Adrenal gland (tissue), 12 donors: Measurements from ENCODE around the gene HRC. TPM values are rescaled to one million over a fixed set of nuclear protein-coding genes. Genes with fewer than 3 reads are reported as not detected.

Source experiments
- DNase-seq, 7 donors: peaks; one replicate each; pipeline ENCODE4 v3.0.0-alpha.2; 2019 to 2020
- H3K27ac ChIP-seq, 5 donors: fragments of 200-600 bp; sonication (generic) in 4 of 5; 1 replicate in 3 of 5; 2 replicates in 2 of 5; pipeline versions ENCODE4 v1.5.1 to v1.8.0; 2016 to 2020; ENCODE audit warnings: mild to moderate bottlenecking in 1 of 5
- H3K27me3 ChIP-seq: fragments of 200-600 bp; 2 replicates; pipeline ENCODE4 v1.8.0; 2021
- H3K36me3 ChIP-seq, 2 donors: fragments of 200-600 bp; replicated peaks in 1 of 2; 1 replicate in 1 of 2; 2 replicates in 1 of 2; pipeline versions ENCODE4 v1.5.1 to v1.8.0; 2018 to 2022
- H3K4me1 ChIP-seq, 2 donors: fragments of 200-600 bp; replicated peaks in 1 of 2; 1 replicate in 1 of 2; 2 replicates in 1 of 2; pipeline versions ENCODE4 v1.5.1 to v1.8.0; 2018 to 2021
- H3K4me3 ChIP-seq, 4 donors: fragments of 200-600 bp; sonication (generic) in 3 of 4; one replicate each; pipeline ENCODE4 v1.5.1; 2016 to 2018
- H3K9me3 ChIP-seq, 3 donors: fragments of 200-600 bp; sonication (generic) in 1 of 3; replicated peaks in 1 of 3; 1 replicate in 2 of 3; 2 replicates in 1 of 3; pipeline versions ENCODE4 v1.5.1 to v1.8.0; 2016 to 2021
- POLR2A ChIP-seq, 2 donors: fragments of 450-650 bp; IDR thresholded peaks; one replicate each; pipeline ENCODE4 v1.6.1; 2017; ENCODE audit warnings: antibody characterized with exemption in 2 of 2, mild to moderate bottlenecking in 2 of 2, moderate library complexity in 1 of 2
- WGBS, 4 donors: extraction: QIAGEN DNeasy Blood & Tissue Kit in 2 of 4; methylation state at CpG; one replicate each; pipeline versions ENCODE4 v1.1.5 to v1.1.7; 2013 to 2017; 5-methylcytosine and 5-hydroxymethylcytosine counted together
- intact Hi-C, 2 donors: fragments of 100-400 bp; cut with DNase I; formaldehyde crosslinking; loops; one replicate each; pipeline versions ENCODE4 v1.14.1 to v1.15.0; 2022 to 2023
- polyA plus RNA-seq, 3 donors: library from polyadenylated mRNA; stranded (reverse); fragments of 200-250 nt in 2 of 3; fragments of 350-450 nt in 1 of 3; fragmentation: Illumina TruSeq in 1 of 3; extraction: RNeasy Lipid Tissue Mini Kit (QIAGEN cat#74804) in 1 of 3; gene quantifications; one replicate each; pipeline ENCODE4 v1.2.3, GENCODE V29; 2013 to 2014
- total RNA-seq, 9 donors: library from RNA; depleted of rRNA in 4 of 9; stranded (reverse); fragments of >200 nt in 4 of 9; fragments of 120-200 nt in 1 of 9; fragmentation: NEBNext Ultra II Directional in 1 of 9; extraction: Animal tissue kit (Norgen Biotek cat#: 25700) in 1 of 9; gene quantifications; one replicate each; pipeline versions ENCODE4 v1.1.0 to v1.2.4, GENCODE V29; 2013 to 2023
- TF ChIP-seq, protein P1 (sequence below), 6 experiments: fragments of 450-650 bp in 4 of 6; fragments of 200-600 bp in 2 of 6; sonication (generic) in 1 of 6; IDR thresholded peaks; 1 replicate in 5 of 6; 2 replicates in 1 of 6; pipeline versions ENCODE4 v1.5.1 to v1.8.0; 2016 to 2021; ENCODE audit warnings: antibody characterized with exemption in 6 of 6, mild to moderate bottlenecking in 2 of 6, moderate library complexity in 1 of 6
- donor health status: healthy with polysubstance abuse.
- donor health status: Bipolar disorder and iron deficiency.
- donor health status: DM: yes; HTN: yes; CAD: no.
- donor health status: DM: no; HTN: no; CAD: no.
- donor health status: DM: no; HTN: no; CAD: no.
- donor health status: DM: yes; HTN: yes; CAD: no.

Gene HRC
- total and polyA plus RNA-seq, 12 donors = 0.77 to 28.4 (median 2.5) TPM

GRCh38 chr19:49180659-49181058 is 25.5 kb upstream of the HRC start:
- Histone ChIP-seq H3K27me3 (no peaks in the 10 kb centered on the region), H3K4me3 (no peak overlapping the region), H3K4me1 (no peaks in the 10 kb centered on the region), H3K27ac (no peak overlapping the region), H3K36me3 (no peaks in the 10 kb centered on the region), H3K9me3 (peaks cover 0 to 3% (median 0%) of the 10 kb centered on the region in 3 donors)
- no peak for DNase-seq
- TF ChIP-seq, protein P1, sequence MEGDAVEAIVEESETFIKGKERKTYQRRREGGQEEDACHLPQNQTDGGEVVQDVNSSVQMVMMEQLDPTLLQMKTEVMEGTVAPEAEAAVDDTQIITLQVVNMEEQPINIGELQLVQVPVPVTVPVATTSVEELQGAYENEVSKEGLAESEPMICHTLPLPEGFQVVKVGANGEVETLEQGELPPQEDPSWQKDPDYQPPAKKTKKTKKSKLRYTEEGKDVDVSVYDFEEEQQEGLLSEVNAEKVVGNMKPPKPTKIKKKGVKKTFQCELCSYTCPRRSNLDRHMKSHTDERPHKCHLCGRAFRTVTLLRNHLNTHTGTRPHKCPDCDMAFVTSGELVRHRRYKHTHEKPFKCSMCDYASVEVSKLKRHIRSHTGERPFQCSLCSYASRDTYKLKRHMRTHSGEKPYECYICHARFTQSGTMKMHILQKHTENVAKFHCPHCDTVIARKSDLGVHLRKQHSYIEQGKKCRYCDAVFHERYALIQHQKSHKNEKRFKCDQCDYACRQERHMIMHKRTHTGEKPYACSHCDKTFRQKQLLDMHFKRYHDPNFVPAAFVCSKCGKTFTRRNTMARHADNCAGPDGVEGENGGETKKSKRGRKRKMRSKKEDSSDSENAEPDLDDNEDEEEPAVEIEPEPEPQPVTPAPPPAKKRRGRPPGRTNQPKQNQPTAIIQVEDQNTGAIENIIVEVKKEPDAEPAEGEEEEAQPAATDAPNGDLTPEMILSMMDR (IDR thresholded peaks at IDR 0.05) = no peak
- no peak for TF ChIP-seq POLR2A (IDR thresholded peaks at IDR 0.05)
- 84 to 93% (median 92%) methylated on average over 4 of the region's 4 CpGs for WGBS, 4 donors
- intact Hi-C loops = no loop called here

GRCh38 chr19:49173198-49173597 is 18.0 kb upstream of the HRC start:
- DNase-seq = no peak
- intact Hi-C loops = no loop called here
- Histone ChIP-seq H3K27me3 (no peaks in the 10 kb centered on the region), H3K27ac (no peak overlapping the region), H3K4me3 (no peak overlapping the region), H3K36me3 (peaks cover 0 to 19% of the 10 kb centered on the region in 2 donors), H3K9me3 (no peaks in the 10 kb centered on the region), H3K4me1 (no peaks in the 10 kb centered on the region)
- WGBS, 4 donors = 89 to 97% (median 94%) methylated on average over 2 of the region's 2 CpGs
- TF ChIP-seq, protein P1 (IDR thresholded peaks at IDR 0.05) = no peak
- no peak for TF ChIP-seq POLR2A (IDR thresholded peaks at IDR 0.05)

GRCh38 chr19:49168421-49168820 is 13.2 kb upstream of the HRC start:
- Histone ChIP-seq H3K27ac (no peak overlapping the region), H3K36me3 (peaks cover 0 to 19% of the 10 kb centered on the region in 2 donors), H3K4me3 (no peak overlapping the region), H3K9me3 (no peaks in the 10 kb centered on the region), H3K4me1 (no peaks in the 10 kb centered on the region), H3K27me3 (no peaks in the 10 kb centered on the region)
- intact Hi-C loops = no loop called here
- TF ChIP-seq, protein P1 (IDR thresholded peaks at IDR 0.05) = no peak
- TF ChIP-seq POLR2A (IDR thresholded peaks at IDR 0.05) = no peak
- no peak for DNase-seq
- 93 to 95% (median 94%) methylated on average over 17 to 23 of the region's 23 CpGs for WGBS, 4 donors

DNA sequence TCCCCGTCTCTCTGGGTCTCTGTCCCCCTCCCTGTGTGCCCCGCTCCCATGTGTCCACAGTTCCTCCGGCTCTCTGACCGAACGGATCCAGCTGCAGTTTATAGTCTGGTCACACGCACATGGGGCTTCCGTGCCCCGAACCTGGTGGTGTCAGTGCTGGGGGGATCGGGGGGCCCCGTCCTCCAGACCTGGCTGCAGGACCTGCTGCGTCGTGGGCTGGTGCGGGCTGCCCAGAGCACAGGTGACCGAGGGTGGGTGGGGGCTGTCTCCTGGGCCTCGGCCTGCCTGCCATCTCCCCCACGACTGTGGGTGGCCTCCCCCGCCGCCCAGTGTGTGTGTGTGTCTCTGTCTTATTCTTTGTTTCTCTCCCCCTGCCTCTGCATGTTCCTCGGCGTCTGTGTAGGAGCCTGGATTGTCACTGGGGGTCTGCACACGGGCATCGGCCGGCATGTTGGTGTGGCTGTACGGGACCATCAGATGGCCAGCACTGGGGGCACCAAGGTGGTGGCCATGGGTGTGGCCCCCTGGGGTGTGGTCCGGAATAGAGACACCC is 12.7 kb upstream of the HRC start:
- peaks cover 0 to 19% of the 10 kb centered on the region in 2 donors for H3K36me3 ChIP-seq
- no peaks in the 10 kb centered on the region for H3K27me3 ChIP-seq
- 85 to 92% (median 87%) methylated on average over 12 to 25 of the region's 25 CpGs for WGBS, 4 donors
- H3K4me1 ChIP-seq = no peaks in the 10 kb centered on the region
- no peak for DNase-seq
- intact Hi-C loops = no loop called here
- no peaks in the 10 kb centered on the region for H3K9me3 ChIP-seq
- H3K4me3 ChIP-seq = no peak overlapping the region
- TF ChIP-seq, protein P1 (IDR thresholded peaks at IDR 0.05) = no peak
- TF ChIP-seq POLR2A (IDR thresholded peaks at IDR 0.05) = no peak
- no peak overlapping the region for H3K27ac ChIP-seq
